ENCODE data around the gene OLA1.

DNA sequence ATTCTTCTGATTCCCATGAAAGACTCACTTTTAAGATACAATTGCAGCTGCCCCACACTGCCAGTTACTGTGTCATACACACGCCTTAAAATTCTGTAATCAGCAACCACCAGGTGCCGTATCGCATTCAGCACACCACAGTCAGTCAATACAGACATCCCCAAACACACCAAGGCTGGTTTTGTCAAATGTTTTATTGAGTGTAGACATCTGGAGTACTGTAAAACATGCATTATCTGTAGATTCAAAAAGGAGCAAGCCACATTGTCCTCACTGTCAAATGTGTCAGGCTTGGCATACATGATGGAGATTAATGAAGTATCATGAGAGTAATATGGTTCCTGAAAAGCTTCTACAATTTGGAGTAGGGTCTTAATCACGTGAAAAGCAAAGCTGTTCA lies 173.5 kb downstream of the OLA1 start:
- TF ChIP-seq CTCF (IDR thresholded peaks at IDR 0.05) (no peak), EZH2 (IDR thresholded peaks at IDR 0.05) (no peak), EZH2phosphoT487 (IDR thresholded peaks at IDR 0.05) (no peak)

All from neural progenitor cell (in vitro differentiated cells).